IMR-90 (cell line): Measurements from ENCODE around the gene BCAS3. TPM values are rescaled to one million over a fixed set of nuclear protein-coding genes. Genes with fewer than 3 reads are reported as not detected.

ENCODE experiments used
- ATAC-seq: fragments of 200-7000 bp; cut with Tn5 transposase; 2 replicates; pipeline ENCODE4 v1.9.1; 2020; ENCODE audit warnings: low read depth, mild to moderate bottlenecking, moderate library complexity
- BruUV-seq: library from RNA; stranded (reverse); fragments of 400-500 nt; replicated peaks from 2 replicates; lab custom pipeline; 2021; lab: Mats Ljungman, UMichigan
- CTCF ChIA-PET: fragments of 300-600 bp; formaldehyde crosslinking; extraction: SDS; loops from one replicate; lab custom pipeline; 2021; ENCODE audit warnings: antibody characterized with exemption; lab: Yijun Ruan, JAX
- POLR2A ChIA-PET: fragments of 300-600 bp; sonication (Branson Sonifier 250); formaldehyde crosslinking; loops from one replicate; lab custom pipeline; 2022; ENCODE audit warnings: antibody characterized with exemption; ENCODE audit not compliant: unreplicated experiment; lab: Charles Lee
- DNase-seq: peaks from one replicate; pipeline ENCODE4 v3.0.0; 2013
- H2AFZ ChIP-seq: replicated peaks from 2 replicates; pipeline ENCODE3; 2013; ENCODE audit warnings: low read length, mild to moderate bottlenecking; ENCODE audit not compliant: poor library complexity
- H2AK5ac ChIP-seq: 2 replicates; pipeline ENCODE4 v1.6.1; 2013; ENCODE audit warnings: low read depth, low read length, inconsistent platforms
- H2AK9ac ChIP-seq: replicated peaks from 2 replicates; pipeline ENCODE3; 2013; ENCODE audit warnings: mild to moderate bottlenecking, low read depth, low read length, moderate library complexity; ENCODE audit not compliant: poor library complexity
- H2BK120ac ChIP-seq: 2 replicates; pipeline ENCODE4 v1.6.1; 2013; ENCODE audit warnings: low read depth, low read length, inconsistent platforms
- H2BK15ac ChIP-seq: 3 replicates; pipeline ENCODE4 v1.6.1; 2013; ENCODE audit warnings: low read depth, low read length, inconsistent platforms
- H2BK20ac ChIP-seq: 2 replicates; pipeline ENCODE4 v1.6.1; 2013; ENCODE audit warnings: low read depth, mild to moderate bottlenecking, inconsistent platforms, low read length, moderate library complexity
- H2BK5ac ChIP-seq: 2 replicates; pipeline ENCODE4 v1.6.1; 2013; ENCODE audit warnings: mild to moderate bottlenecking, low read depth, low read length, inconsistent platforms; ENCODE audit not compliant: poor library complexity, severe bottlenecking
- H3K14ac ChIP-seq: replicated peaks from 2 replicates; pipeline ENCODE4 v1.6.1; 2013; ENCODE audit warnings: low read depth, low read length, inconsistent platforms
- H3K18ac ChIP-seq: 2 replicates; pipeline ENCODE4 v1.6.1; 2013; ENCODE audit warnings: low read depth, low read length, control low read depth
- H3K23ac ChIP-seq: 2 replicates; pipeline ENCODE4 v1.6.1; 2013; ENCODE audit warnings: low read depth, low read length, inconsistent platforms
- H3K27ac ChIP-seq: 2 replicates; pipeline ENCODE4 v1.5.1; 2013; ENCODE audit warnings: mild to moderate bottlenecking, control low read depth, low read length; ENCODE audit not compliant: insufficient read depth
- H3K27me3 ChIP-seq: 2 replicates; pipeline ENCODE4 v1.6.1; 2013; ENCODE audit warnings: low read length; ENCODE audit not compliant: control insufficient read depth, insufficient read depth
- H3K36me3 ChIP-seq: 2 replicates; pipeline ENCODE4 v1.6.1; 2013; ENCODE audit warnings: low read length, mixed read lengths; ENCODE audit not compliant: control insufficient read depth, insufficient read depth
- H3K4ac ChIP-seq: 2 replicates; pipeline ENCODE4 v1.6.1; 2013; ENCODE audit warnings: low read depth, low read length, inconsistent platforms
- H3K4me1 ChIP-seq: 2 replicates; pipeline ENCODE4 v1.6.1; 2013; ENCODE audit warnings: low read length, mixed read lengths; ENCODE audit not compliant: control insufficient read depth, insufficient read depth
- H3K4me2 ChIP-seq: 2 replicates; pipeline ENCODE4 v1.6.1; 2013; ENCODE audit warnings: low read depth, mild to moderate bottlenecking, control low read depth, low read length, moderate library complexity
- H3K4me3 ChIP-seq: 2 replicates; pipeline ENCODE4 v1.5.1; 2013; ENCODE audit warnings: low read depth, mild to moderate bottlenecking, control low read depth, low read length, moderate library complexity; ENCODE audit not compliant: insufficient read depth
- H3K56ac ChIP-seq: 2 replicates; pipeline ENCODE4 v1.6.1; 2013; ENCODE audit warnings: low read length, inconsistent platforms; ENCODE audit not compliant: insufficient read depth; ENCODE audit errors: extremely low read depth
- H3K79me1 ChIP-seq, 2 experiments: 2 replicates each; pipeline ENCODE4 v1.6.1; 2013; ENCODE audit warnings: low read length in 2 of 2, inconsistent platforms in 1 of 2, low read depth in 1 of 2
- H3K9ac ChIP-seq: 2 replicates; pipeline ENCODE4 v1.6.1; 2013; ENCODE audit warnings: low read depth, low read length, control low read depth
- H3K9me1 ChIP-seq: 2 replicates; pipeline ENCODE4 v1.6.1; 2013; ENCODE audit warnings: low read length, inconsistent platforms; ENCODE audit not compliant: insufficient read depth
- H3K9me3 ChIP-seq: 2 replicates; pipeline ENCODE4 v1.6.1; 2013; ENCODE audit warnings: low read length; ENCODE audit not compliant: control insufficient read depth, insufficient read depth
- H4K20me1 ChIP-seq: 2 replicates; pipeline ENCODE4 v1.6.1; 2013; ENCODE audit warnings: low read length, inconsistent platforms; ENCODE audit not compliant: insufficient read depth
- H4K5ac ChIP-seq: 2 replicates; pipeline ENCODE4 v1.6.1; 2013; ENCODE audit warnings: mild to moderate bottlenecking, low read depth, low read length, control low read depth
- H4K8ac ChIP-seq, 2 experiments: 2 replicates each; pipeline ENCODE4 v1.6.1; 2013; ENCODE audit warnings: low read depth in 2 of 2, low read length in 2 of 2, control low read depth in 1 of 2, inconsistent platforms in 1 of 2
- H4K91ac ChIP-seq: 2 replicates; pipeline ENCODE4 v1.6.1; 2013; ENCODE audit warnings: low read depth, low read length, inconsistent platforms; ENCODE audit not compliant: insufficient read depth
- BHLHE40 ChIP-seq: fragments of 150-350 bp; IDR thresholded peaks from 2 replicates; pipeline ENCODE4 v1.6.1; 2016; ENCODE audit warnings: mild to moderate bottlenecking, low read depth, low read length
- CEBPB ChIP-seq: IDR thresholded peaks from 2 replicates; pipeline ENCODE4 v1.6.1; 2012; ENCODE audit warnings: low read depth, low read length, improper control_type of control experiment
- CHD1 ChIP-seq: IDR thresholded peaks from 2 replicates; pipeline ENCODE4 v1.6.1; 2012; ENCODE audit warnings: low read depth, low read length, improper control_type of control experiment
- CTCF ChIP-seq: conservative IDR thresholded peaks from 2 replicates; pipeline ENCODE4 v1.5.1; 2012; ENCODE audit warnings: mild to moderate bottlenecking, low read depth, low read length, improper control_type of control experiment
- ELK1 ChIP-seq: fragments of 150-350 bp; IDR thresholded peaks from 2 replicates; pipeline ENCODE4 v1.6.1; 2016; ENCODE audit warnings: low read depth, mild to moderate bottlenecking, low read length, moderate library complexity, borderline replicate concordance
- FOS ChIP-seq: fragments of 150-350 bp; IDR thresholded peaks from 2 replicates; pipeline ENCODE4 v1.6.1; 2016; ENCODE audit warnings: low read depth, low read length
- MAFK ChIP-seq: IDR thresholded peaks from 2 replicates; pipeline ENCODE4 v1.6.1; 2012; ENCODE audit warnings: low read depth, low read length, improper control_type of control experiment
- MAZ ChIP-seq: IDR thresholded peaks from 2 replicates; pipeline ENCODE4 v1.6.1; 2012; ENCODE audit warnings: low read depth, mild to moderate bottlenecking, low read length, improper control_type of control experiment, moderate library complexity, borderline replicate concordance
- MXI1 ChIP-seq: IDR thresholded peaks from 2 replicates; pipeline ENCODE4 v1.6.1; 2012; ENCODE audit warnings: low read depth, mild to moderate bottlenecking, low read length, moderate library complexity, borderline replicate concordance
- NFE2L2 ChIP-seq: fragments of 150-350 bp; IDR thresholded peaks from 2 replicates; pipeline ENCODE4 v1.6.1; 2016; ENCODE audit warnings: low read depth, mild to moderate bottlenecking, low read length
- POLR2A ChIP-seq: IDR thresholded peaks from 2 replicates; pipeline ENCODE4 v1.6.1; 2012; ENCODE audit warnings: mild to moderate bottlenecking, low read depth, low read length
- RAD21 ChIP-seq: IDR thresholded peaks from 2 replicates; pipeline ENCODE4 v1.6.1; 2012; ENCODE audit warnings: low read length, improper control_type of control experiment
- RCOR1 ChIP-seq: IDR thresholded peaks from 2 replicates; pipeline ENCODE4 v1.6.1; 2012; ENCODE audit warnings: mild to moderate bottlenecking, low read length, improper control_type of control experiment; ENCODE audit not compliant: insufficient replicate concordance
- RFX5 ChIP-seq: IDR thresholded peaks from 2 replicates; pipeline ENCODE4 v1.8.0; 2012; ENCODE audit warnings: low read depth, mild to moderate bottlenecking, low read length, moderate library complexity
- SMC3 ChIP-seq: fragments of 150-350 bp; IDR thresholded peaks from 2 replicates; pipeline ENCODE4 v1.6.1; 2016; ENCODE audit warnings: low read depth, mild to moderate bottlenecking, antibody characterized with exemption, low read length, moderate library complexity
- USF2 ChIP-seq: fragments of 150-350 bp; IDR thresholded peaks from 2 replicates; pipeline ENCODE4 v1.6.1; 2017; ENCODE audit warnings: mild to moderate bottlenecking, antibody characterized with exemption, low read length, low read depth
- WGBS, 2 experiments: methylation state at CpG; one replicate each; pipeline versions ENCODE4 v1.1.5 to v1.1.7; 2013; ENCODE audit warnings: missing lambda C conversion rate in 2 of 2; ENCODE audit not compliant: insufficient read length in 1 of 2; ENCODE audit errors: extremely low coverage in 2 of 2; 5-methylcytosine and 5-hydroxymethylcytosine counted together
- dilution Hi-C: fragments of 300-500 bp; cut with HindIII; formaldehyde crosslinking; loops from one replicate; pipeline ENCODE4 v1.14.3; 2018; ENCODE audit warnings: low sequenced_read_pairs; ENCODE audit not compliant: unreplicated experiment
- in situ Hi-C: fragments of 300-500 bp; cut with MboI; formaldehyde crosslinking; loops from 3 replicates; pipeline ENCODE4 v1.14.3; 2019; ENCODE audit warnings: low sequenced_read_pairs, inconsistent platforms, mixed read lengths
- intact Hi-C: fragments of 100-400 bp; cut with micrococcal nuclease; formaldehyde crosslinking; loops from 2 replicates; pipeline ENCODE4 v1.10.0; 2022
- polyA plus RNA-seq, 3 experiments: library from polyadenylated mRNA; depleted of rRNA; stranded (reverse); fragments of >200 nt; gene quantifications; 2 replicates each; pipeline ENCODE4 v1.2.3, GENCODE V29; 2012; ENCODE audit warnings: low replicate concordance in 1 of 3
- total RNA-seq: library from RNA; depleted of rRNA; stranded (reverse); fragments of >200 nt; gene quantifications from 2 replicates; pipeline ENCODE4 v1.2.3, GENCODE V29; 2012

BCAS3 gene
- total and polyA plus RNA-seq, 2 of the 4 experiments (the other 2 are of a cell fraction) = 6.3 to 27.1 TPM

GRCh38 chr17:61402073-61402541 lies 724.5 kb downstream of the BCAS3 start:
- H3K4me1 ChIP-seq = peaks cover 13% of the 10 kb centered on the region

More at GRCh38 chr17:61402073-61402541, 724.5 kb downstream of the BCAS3 start:
- WGBS, 2 experiments = 0% methylated on average over 2 of the region's 11 CpGs; no CpG with 5 or more reads in 1 of the 2 experiments
- peak overlapping the region; percentile 70 for H2AFZ ChIP-seq
- peak overlapping the region; percentile 98 for H2AK9ac ChIP-seq
- peaks cover 64% of the 10 kb centered on the region for H3K36me3 ChIP-seq
- DNase-seq (no peak), ATAC-seq (no peak)
- H2BK15ac ChIP-seq = 0 out of 3 replicates have a peak overlapping the region, but pooled peaks have one; percentile 19
- H3K14ac ChIP-seq = peak overlapping the region; percentile 99
- peak overlapping the region; percentile 83 for H3K4me2 ChIP-seq
- no peaks in the 10 kb centered on the region for H3K79me1 ChIP-seq
- peak overlapping the region; percentile 49 for H2BK20ac ChIP-seq
- no peak for TF ChIP-seq NFE2L2
- TF ChIP-seq FOS = no peak
- TF ChIP-seq RCOR1 = no peak
- TF ChIP-seq CTCF = no peak
- TF ChIP-seq BHLHE40 = no peak
- TF ChIP-seq MAZ = no peak
- no peak for TF ChIP-seq RFX5
- no peak for TF ChIP-seq CHD1
- no peak for TF ChIP-seq MXI1
- no peak for TF ChIP-seq USF2
- TF ChIP-seq CEBPB = no peak
- TF ChIP-seq ELK1 = no peak
- no peak for TF ChIP-seq SMC3
- no peak; the same call in 1 of the 2 replicates for TF ChIP-seq POLR2A
- no peak for TF ChIP-seq RAD21
- no peak for TF ChIP-seq MAFK
- H3K23ac ChIP-seq = peak overlapping the region; percentile 99
- peak overlapping the region; percentile 100 for H3K27ac ChIP-seq
- ChIA-PET CTCF (no interaction called here), POLR2A (interaction anchor here (0.6 to 1.0 kb wide), 3 partner anchors 8 to 402 kb away, joined by 4 to 7 read pairs (median 5); no protein-coding TSS in a partner anchor)
- H3K56ac ChIP-seq = peak overlapping the region; percentile 95
- peak overlapping the region; percentile 91 for H2BK5ac ChIP-seq
- H3K9me3 ChIP-seq = no peaks in the 10 kb centered on the region
- BruUV-seq = no TSS peak
- peak overlapping the region; percentile 92 for H3K4ac ChIP-seq
- in situ Hi-C loops = no loop called here
- H3K4me3 ChIP-seq = peak overlapping the region; percentile 98
- no peaks in the 10 kb centered on the region for H3K9me1 ChIP-seq
- H4K91ac ChIP-seq = peak overlapping the region; percentile 64
- peak overlapping the region; percentile 65 for H4K5ac ChIP-seq
- peaks cover 52% of the 10 kb centered on the region for H4K20me1 ChIP-seq
- H4K8ac ChIP-seq = peak overlapping the region; percentile 64 to 74
- H3K27me3 ChIP-seq = no peaks in the 10 kb centered on the region
- peak overlapping the region; percentile 100 for H3K9ac ChIP-seq
- dilution Hi-C loops = no loop called here
- peak overlapping the region; percentile 96 for H3K18ac ChIP-seq
- peak overlapping the region; percentile 94 for H2AK5ac ChIP-seq
- intact Hi-C loops = loop anchor here (1.0 kb wide), 1 partner anchor 658 kb away; no protein-coding TSS in a partner anchor
- peak overlapping the region; percentile 80 for H2BK120ac ChIP-seq
